ENCODE measurements around the gene SYNDIG1L.

SYNDIG1L gene

GRCh38 chr14:74462993-74463392 is 37.0 kb upstream of the SYNDIG1L start:
- H3K27me3 ChIP-seq (replicated peaks; ENCODE audit: insufficient read depth, low read length): no peaks in the 10 kb centered on the region
- no peaks in the 10 kb centered on the region for H4K20me1 ChIP-seq (ENCODE audit: insufficient read depth, low read length)
- H3K4me1 ChIP-seq (ENCODE audit: low read length): no peaks in the 10 kb centered on the region
- DNase-seq: no peak
- no peak overlapping the region for H2AFZ ChIP-seq (ENCODE audit: low read length)
- TF ChIP-seq EZH2phosphoT487 (IDR thresholded peaks at IDR 0.05; ENCODE audit: low read length) (no peak), CTCF (IDR thresholded peaks at IDR 0.05; ENCODE audit: low read length) (no peak), EZH2 (optimal IDR thresholded peaks at IDR 0.05; ENCODE audit: low read depth, low read length) (no peak)
- H3K9me3 ChIP-seq (replicated peaks; ENCODE audit: insufficient read depth, low read length): no peaks in the 10 kb centered on the region
- no peak overlapping the region for H3K4me2 ChIP-seq (ENCODE audit: low read depth, low read length)
- no peak overlapping the region for H3K9ac ChIP-seq (ENCODE audit: low read length)
- no peaks in the 10 kb centered on the region for H3K9me2 ChIP-seq (replicated peaks; ENCODE audit: insufficient read depth, low read length)
- no peak overlapping the region for H3K27ac ChIP-seq (ENCODE audit: low read length)
- H3F3A ChIP-seq (ENCODE audit: insufficient read depth, low read length): no peaks in the 10 kb centered on the region
- H3K4me3 ChIP-seq (ENCODE audit: low read length): no peak overlapping the region
- no peaks in the 10 kb centered on the region for H3K36me3 ChIP-seq (replicated peaks; ENCODE audit: insufficient read depth, low read length)
- no peaks in the 10 kb centered on the region for H3K79me2 ChIP-seq (ENCODE audit: low read length)

DNA sequence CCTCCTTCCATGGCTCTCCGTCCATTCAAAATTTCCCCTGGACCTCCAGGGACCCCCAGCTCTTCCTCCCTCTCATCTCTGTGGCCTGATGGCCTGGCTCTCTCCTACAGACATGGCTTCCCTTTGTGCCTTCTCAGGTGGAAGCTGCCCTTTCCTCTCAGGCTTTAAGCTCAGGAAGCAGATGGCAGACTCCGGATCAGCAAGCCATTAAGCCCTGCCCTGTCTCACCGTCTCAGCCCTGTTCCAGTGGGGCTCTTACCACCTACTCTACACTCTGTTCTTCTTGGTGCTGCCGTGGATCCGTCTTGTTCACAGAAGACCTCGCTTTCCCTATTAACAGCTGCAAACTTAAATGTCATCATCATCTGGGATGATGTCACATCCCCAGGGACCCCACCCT is 34.0 kb upstream of the SYNDIG1L start:
- Histone ChIP-seq H3F3A (ENCODE audit: insufficient read depth, low read length) (peaks cover under 1% of the 10 kb centered on the region; the same call in 1 of the 2 replicates), H3K27ac (ENCODE audit: low read length) (no peak overlapping the region), H3K4me2 (ENCODE audit: low read depth, low read length) (no peak overlapping the region), H3K9me3 (replicated peaks; ENCODE audit: insufficient read depth, low read length) (no peaks in the 10 kb centered on the region), H3K4me1 (ENCODE audit: low read length) (no peaks in the 10 kb centered on the region), H3K4me3 (ENCODE audit: low read length) (no peak overlapping the region), H3K36me3 (replicated peaks; ENCODE audit: insufficient read depth, low read length) (no peaks in the 10 kb centered on the region), H2AFZ (ENCODE audit: low read length) (no peak overlapping the region), H3K27me3 (replicated peaks; ENCODE audit: insufficient read depth, low read length) (no peaks in the 10 kb centered on the region), H3K9ac (ENCODE audit: low read length) (no peak overlapping the region), H4K20me1 (ENCODE audit: insufficient read depth, low read length) (no peaks in the 10 kb centered on the region), H3K79me2 (ENCODE audit: low read length) (no peaks in the 10 kb centered on the region), H3K9me2 (replicated peaks; ENCODE audit: insufficient read depth, low read length) (no peaks in the 10 kb centered on the region)
- DNase-seq: no peak
- no peak for TF ChIP-seq EZH2 (optimal IDR thresholded peaks at IDR 0.05; ENCODE audit: low read depth, low read length)
- no peak for TF ChIP-seq CTCF (IDR thresholded peaks at IDR 0.05; ENCODE audit: low read length)
- no peak for TF ChIP-seq EZH2phosphoT487 (IDR thresholded peaks at IDR 0.05; ENCODE audit: low read length)

GRCh38 chr14:74459289-74459946 is 33.4 kb upstream of the SYNDIG1L start:
- Histone ChIP-seq H3K9me3 (replicated peaks; ENCODE audit: insufficient read depth, low read length) (no peaks in the 10 kb centered on the region), H2AFZ (ENCODE audit: low read length) (no peak overlapping the region), H3K27ac (ENCODE audit: low read length) (no peak overlapping the region), H3F3A (ENCODE audit: insufficient read depth, low read length) (peaks cover 4% of the 10 kb centered on the region; the same call in 1 of the 2 replicates), H3K79me2 (ENCODE audit: low read length) (no peaks in the 10 kb centered on the region), H3K9ac (ENCODE audit: low read length) (no peak overlapping the region), H4K20me1 (ENCODE audit: insufficient read depth, low read length) (no peaks in the 10 kb centered on the region), H3K4me2 (ENCODE audit: low read depth, low read length) (no peak overlapping the region), H3K4me1 (ENCODE audit: low read length) (no peaks in the 10 kb centered on the region), H3K4me3 (ENCODE audit: low read length) (no peak overlapping the region), H3K27me3 (replicated peaks; ENCODE audit: insufficient read depth, low read length) (no peaks in the 10 kb centered on the region), H3K36me3 (replicated peaks; ENCODE audit: insufficient read depth, low read length) (no peaks in the 10 kb centered on the region), H3K9me2 (replicated peaks; ENCODE audit: insufficient read depth, low read length) (no peaks in the 10 kb centered on the region)
- TF ChIP-seq EZH2phosphoT487 (IDR thresholded peaks at IDR 0.05; ENCODE audit: low read length): no peak
- peak; percentile 32 for TF ChIP-seq CTCF (IDR thresholded peaks at IDR 0.05; ENCODE audit: low read length)
- no peak for TF ChIP-seq EZH2 (optimal IDR thresholded peaks at IDR 0.05; ENCODE audit: low read depth, low read length)
- no peak for DNase-seq
